Calu3 (cell line): ENCODE data around the gene CRACR2A. TPM values are rescaled to one million over a fixed set of nuclear protein-coding genes. Genes with fewer than 3 reads are reported as not detected.

Source experiments
- BruUV-seq: library from RNA; stranded (reverse); fragments of 400-500 nt; replicated peaks from 2 replicates; lab custom pipeline; 2021; lab: Mats Ljungman, UMichigan
- CTCF ChIA-PET: fragments of 300-600 bp; sonication (Branson Sonifier 250); formaldehyde crosslinking; loops from one replicate; lab custom pipeline; 2022; ENCODE audit warnings: antibody characterized with exemption; lab: Charles Lee
- DNase-seq: peaks from one replicate; pipeline ENCODE4 v3.0.0; 2022
- H3K27ac Mint-ChIP-seq: one replicate; pipeline ENCODE4 v1.8.0; 2022; ENCODE audit warnings: mixed read lengths; ENCODE audit not compliant: unreplicated experiment
- H3K27me3 Mint-ChIP-seq: one replicate; pipeline ENCODE4 v1.8.0; 2022; ENCODE audit warnings: mixed read lengths; ENCODE audit not compliant: unreplicated experiment
- H3K36me3 Mint-ChIP-seq: one replicate; pipeline ENCODE4 v1.8.0; 2022; ENCODE audit warnings: mild to moderate bottlenecking, moderate library complexity, mixed read lengths; ENCODE audit not compliant: insufficient read depth, unreplicated experiment
- H3K4me1 Mint-ChIP-seq: one replicate; pipeline ENCODE4 v1.8.0; 2022; ENCODE audit warnings: mild to moderate bottlenecking, low read depth, mixed read lengths; ENCODE audit not compliant: unreplicated experiment
- H3K4me3 Mint-ChIP-seq: one replicate; pipeline ENCODE4 v1.8.0; 2022; ENCODE audit warnings: mild to moderate bottlenecking, low read depth, moderate library complexity, mixed read lengths; ENCODE audit not compliant: unreplicated experiment
- H3K9me3 Mint-ChIP-seq: one replicate; pipeline ENCODE4 v1.8.0; 2022; ENCODE audit warnings: low read depth, mixed read lengths; ENCODE audit not compliant: unreplicated experiment
- intact Hi-C: fragments of 100-400 bp; cut with micrococcal nuclease; formaldehyde crosslinking; loops from one replicate; pipeline ENCODE4 v1.10.0; 2022; ENCODE audit not compliant: unreplicated experiment
- total RNA-seq: library from RNA; stranded (reverse); gene quantifications from 2 replicates; pipeline ENCODE4 v1.2.3, GENCODE V29; 2022
- TF ChIP-seq, protein P1 (sequence below): fragments of 200-600 bp; IDR thresholded peaks from one replicate; pipeline ENCODE4 v1.8.0; 2022; ENCODE audit warnings: antibody characterized with exemption; ENCODE audit not compliant: unreplicated experiment

Gene CRACR2A
- total RNA-seq, 1 experiment from 2014 or later = 9.5 TPM

DNA sequence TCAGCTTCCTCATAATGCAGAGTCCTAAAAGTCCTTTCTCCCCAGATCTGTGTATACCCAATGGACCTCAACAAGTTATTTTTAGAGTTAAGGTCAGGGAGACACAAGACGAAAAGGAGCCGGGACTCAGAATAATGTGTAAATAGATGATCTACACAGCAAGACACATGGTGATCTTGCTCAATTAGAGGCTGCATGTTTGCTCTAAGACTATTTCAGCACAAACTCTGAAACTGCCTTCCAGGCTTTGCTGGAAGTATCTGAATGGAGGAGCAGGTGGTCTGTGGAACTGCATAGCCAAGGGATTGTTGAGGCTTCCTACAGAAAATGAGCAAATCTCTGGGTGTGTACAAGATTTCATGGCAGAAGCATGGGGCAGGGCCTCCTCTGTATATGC, 80.8 kb downstream of the CRACR2A start:
- CTCF ChIA-PET = no interaction called here
- intact Hi-C loops = no loop called here
- no TSS peak for BruUV-seq
- TF ChIP-seq, protein P1, sequence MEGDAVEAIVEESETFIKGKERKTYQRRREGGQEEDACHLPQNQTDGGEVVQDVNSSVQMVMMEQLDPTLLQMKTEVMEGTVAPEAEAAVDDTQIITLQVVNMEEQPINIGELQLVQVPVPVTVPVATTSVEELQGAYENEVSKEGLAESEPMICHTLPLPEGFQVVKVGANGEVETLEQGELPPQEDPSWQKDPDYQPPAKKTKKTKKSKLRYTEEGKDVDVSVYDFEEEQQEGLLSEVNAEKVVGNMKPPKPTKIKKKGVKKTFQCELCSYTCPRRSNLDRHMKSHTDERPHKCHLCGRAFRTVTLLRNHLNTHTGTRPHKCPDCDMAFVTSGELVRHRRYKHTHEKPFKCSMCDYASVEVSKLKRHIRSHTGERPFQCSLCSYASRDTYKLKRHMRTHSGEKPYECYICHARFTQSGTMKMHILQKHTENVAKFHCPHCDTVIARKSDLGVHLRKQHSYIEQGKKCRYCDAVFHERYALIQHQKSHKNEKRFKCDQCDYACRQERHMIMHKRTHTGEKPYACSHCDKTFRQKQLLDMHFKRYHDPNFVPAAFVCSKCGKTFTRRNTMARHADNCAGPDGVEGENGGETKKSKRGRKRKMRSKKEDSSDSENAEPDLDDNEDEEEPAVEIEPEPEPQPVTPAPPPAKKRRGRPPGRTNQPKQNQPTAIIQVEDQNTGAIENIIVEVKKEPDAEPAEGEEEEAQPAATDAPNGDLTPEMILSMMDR = no peak
- no peaks in the 10 kb centered on the region for H3K27me3 Mint-ChIP-seq
- DNase-seq = no peak
- H3K27ac Mint-ChIP-seq = no peak overlapping the region
- no peak overlapping the region for H3K4me3 Mint-ChIP-seq
- H3K36me3 Mint-ChIP-seq = no peaks in the 10 kb centered on the region
- H3K9me3 Mint-ChIP-seq = no peaks in the 10 kb centered on the region
- peaks cover 11% of the 10 kb centered on the region for H3K4me1 Mint-ChIP-seq

DNA sequence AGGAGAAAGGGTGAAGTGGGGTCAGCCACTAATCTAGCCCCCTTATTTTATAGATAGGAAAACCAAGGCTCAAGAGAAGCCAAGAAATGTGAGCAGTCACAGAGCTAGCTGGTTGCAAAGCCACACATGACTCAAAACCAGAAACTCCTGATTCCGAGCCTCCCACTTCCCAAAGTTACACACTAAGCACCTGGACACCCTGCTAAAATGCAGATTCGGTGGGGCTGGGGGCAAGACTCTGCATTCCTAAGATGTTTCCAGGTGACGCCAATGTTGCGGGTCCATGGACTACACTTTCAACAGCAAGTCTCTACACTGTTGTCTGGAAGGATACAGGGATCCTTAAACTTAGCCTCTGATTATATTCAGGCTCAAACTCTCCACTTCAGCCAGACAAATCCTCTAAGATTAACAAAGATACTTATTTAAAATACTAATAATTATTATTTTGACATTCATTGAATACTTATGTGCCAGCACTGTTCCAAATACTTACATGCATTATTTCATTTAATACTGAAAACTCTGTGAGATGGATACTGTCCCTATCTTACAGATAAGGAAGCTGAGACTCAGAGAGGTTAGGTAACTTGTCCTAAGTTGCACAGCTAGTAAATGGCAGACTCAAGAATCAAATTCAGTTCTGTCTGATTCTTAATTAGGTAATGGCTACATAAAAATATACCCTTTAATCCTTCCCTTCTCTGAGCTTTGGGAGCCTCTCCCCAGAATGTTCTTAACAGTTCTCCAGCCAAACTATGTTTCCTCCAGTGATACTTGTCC, 81.4 kb downstream of the CRACR2A start:
- Mint-ChIP-seq H3K27ac (no peak overlapping the region), H3K4me3 (no peak overlapping the region), H3K27me3 (no peaks in the 10 kb centered on the region), H3K9me3 (no peaks in the 10 kb centered on the region), H3K4me1 (peaks cover 11% of the 10 kb centered on the region), H3K36me3 (no peaks in the 10 kb centered on the region)
- DNase-seq = no peak
- TF ChIP-seq, protein P1 = no peak
- BruUV-seq = no TSS peak
- intact Hi-C loops = no loop called here
- CTCF ChIA-PET = no interaction called here

DNA sequence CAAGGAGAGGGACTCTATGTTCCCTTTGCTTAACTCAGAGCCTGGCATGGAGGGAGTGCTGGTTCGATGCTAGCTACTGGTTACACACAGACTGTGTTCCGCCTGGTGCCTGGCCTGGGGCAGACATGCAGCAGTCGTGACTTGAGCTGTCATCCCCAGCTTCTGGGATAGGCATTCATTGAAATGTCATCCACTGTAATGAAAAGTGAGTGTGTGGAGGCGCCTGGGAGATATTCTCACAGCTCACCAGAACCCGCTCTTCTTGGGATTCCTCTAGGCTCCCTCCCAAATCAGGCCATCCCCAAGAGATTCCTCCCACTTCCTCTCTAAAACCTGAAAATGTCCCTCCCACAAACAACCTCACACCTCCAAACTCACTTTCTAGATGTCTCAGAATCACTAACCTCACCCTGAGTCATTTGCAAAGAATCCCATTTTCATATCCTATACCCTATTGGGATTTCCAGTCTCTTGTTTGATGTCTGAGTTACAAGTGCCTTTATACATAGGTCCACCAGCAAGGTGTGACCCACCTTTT, 82.8 kb downstream of the CRACR2A start:
- no peak for DNase-seq
- Mint-ChIP-seq H3K4me3 (no peak overlapping the region), H3K9me3 (no peaks in the 10 kb centered on the region), H3K27ac (no peak overlapping the region), H3K4me1 (peaks cover 11% of the 10 kb centered on the region), H3K27me3 (no peaks in the 10 kb centered on the region), H3K36me3 (no peaks in the 10 kb centered on the region)
- intact Hi-C loops = no loop called here
- TF ChIP-seq, protein P1 = no peak
- no TSS peak for BruUV-seq
- CTCF ChIA-PET = no interaction called here

DNA sequence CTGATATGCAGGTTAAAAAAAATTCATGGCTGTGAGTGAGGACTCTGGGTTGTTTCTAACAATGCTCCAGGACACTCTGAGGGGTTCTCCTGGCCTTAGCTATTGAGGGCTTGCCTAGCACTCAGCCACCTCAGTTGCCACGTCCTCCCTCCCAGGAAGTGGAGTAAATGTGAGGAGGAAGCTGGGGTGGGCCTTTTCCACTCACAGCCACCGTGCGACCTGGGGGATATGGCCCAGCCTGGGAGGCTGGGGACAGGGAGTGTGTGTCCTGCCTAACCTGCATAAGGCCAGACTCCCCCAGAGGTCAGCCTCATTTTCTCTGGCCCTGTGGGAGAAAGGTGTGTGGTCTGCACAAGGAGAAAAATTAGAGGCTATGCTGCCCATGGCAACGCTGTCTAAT, 83.3 kb downstream of the CRACR2A start:
- H3K4me1 Mint-ChIP-seq = peaks cover 11% of the 10 kb centered on the region
- H3K27ac Mint-ChIP-seq = no peak overlapping the region
- H3K27me3 Mint-ChIP-seq = no peaks in the 10 kb centered on the region
- H3K4me3 Mint-ChIP-seq = no peak overlapping the region
- no peak for DNase-seq
- CTCF ChIA-PET = no interaction called here
- intact Hi-C loops = no loop called here
- BruUV-seq = no TSS peak
- H3K9me3 Mint-ChIP-seq = no peaks in the 10 kb centered on the region
- TF ChIP-seq, protein P1 = no peak
- no peaks in the 10 kb centered on the region for H3K36me3 Mint-ChIP-seq
